Fibroblast of villous mesenchyme (primary cell): ENCODE measurements around the gene CFAP299. TPM values are rescaled to one million over a fixed set of nuclear protein-coding genes. Genes with fewer than 3 reads are reported as not detected.

ENCODE experiments used
- DNase-seq: peaks from one replicate; pipeline ENCODE4 v3.0.0-alpha.2; 2010; ENCODE audit warnings: low read depth
- H3K4me3 ChIP-seq: 2 replicates; pipeline ENCODE4 v1.5.1; 2011; ENCODE audit warnings: low read depth, mild to moderate bottlenecking, low read length
- total RNA-seq: library from RNA; depleted of rRNA; stranded (reverse); fragments of >200 nt; gene quantifications from 2 replicates; pipeline ENCODE4 v1.2.3, GENCODE V29; 2012
- TF ChIP-seq, protein P1 (sequence below): IDR thresholded peaks from 2 replicates; pipeline ENCODE4 v1.5.1; 2012; ENCODE audit warnings: low read depth, mild to moderate bottlenecking, low read length; ENCODE audit not compliant: insufficient read depth

Gene CFAP299
- total RNA-seq, 1 donor = 2.6 TPM

DNA sequence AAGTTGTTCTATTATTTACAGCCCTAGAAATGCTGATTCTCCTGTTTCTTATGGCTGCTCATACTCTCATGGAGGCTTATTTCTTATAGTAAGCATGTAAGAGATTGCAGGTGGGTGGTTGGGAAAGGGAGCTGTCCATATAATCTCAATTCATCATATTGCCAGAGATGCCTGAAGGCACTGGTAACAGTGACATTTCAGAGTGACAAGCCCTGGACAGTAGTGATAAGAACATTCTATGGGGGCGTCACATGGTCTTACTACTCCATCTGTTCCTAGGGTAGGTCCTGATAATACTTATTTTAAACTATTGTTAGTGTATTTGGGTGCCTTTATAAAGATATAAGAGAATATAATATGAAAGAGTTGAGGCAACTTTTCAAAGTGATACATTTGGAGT lies 171.5 kb downstream of the CFAP299 start:
- no peak for DNase-seq
- H3K4me3 ChIP-seq = no peak overlapping the region
- TF ChIP-seq, protein P1, sequence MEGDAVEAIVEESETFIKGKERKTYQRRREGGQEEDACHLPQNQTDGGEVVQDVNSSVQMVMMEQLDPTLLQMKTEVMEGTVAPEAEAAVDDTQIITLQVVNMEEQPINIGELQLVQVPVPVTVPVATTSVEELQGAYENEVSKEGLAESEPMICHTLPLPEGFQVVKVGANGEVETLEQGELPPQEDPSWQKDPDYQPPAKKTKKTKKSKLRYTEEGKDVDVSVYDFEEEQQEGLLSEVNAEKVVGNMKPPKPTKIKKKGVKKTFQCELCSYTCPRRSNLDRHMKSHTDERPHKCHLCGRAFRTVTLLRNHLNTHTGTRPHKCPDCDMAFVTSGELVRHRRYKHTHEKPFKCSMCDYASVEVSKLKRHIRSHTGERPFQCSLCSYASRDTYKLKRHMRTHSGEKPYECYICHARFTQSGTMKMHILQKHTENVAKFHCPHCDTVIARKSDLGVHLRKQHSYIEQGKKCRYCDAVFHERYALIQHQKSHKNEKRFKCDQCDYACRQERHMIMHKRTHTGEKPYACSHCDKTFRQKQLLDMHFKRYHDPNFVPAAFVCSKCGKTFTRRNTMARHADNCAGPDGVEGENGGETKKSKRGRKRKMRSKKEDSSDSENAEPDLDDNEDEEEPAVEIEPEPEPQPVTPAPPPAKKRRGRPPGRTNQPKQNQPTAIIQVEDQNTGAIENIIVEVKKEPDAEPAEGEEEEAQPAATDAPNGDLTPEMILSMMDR = no peak

DNA sequence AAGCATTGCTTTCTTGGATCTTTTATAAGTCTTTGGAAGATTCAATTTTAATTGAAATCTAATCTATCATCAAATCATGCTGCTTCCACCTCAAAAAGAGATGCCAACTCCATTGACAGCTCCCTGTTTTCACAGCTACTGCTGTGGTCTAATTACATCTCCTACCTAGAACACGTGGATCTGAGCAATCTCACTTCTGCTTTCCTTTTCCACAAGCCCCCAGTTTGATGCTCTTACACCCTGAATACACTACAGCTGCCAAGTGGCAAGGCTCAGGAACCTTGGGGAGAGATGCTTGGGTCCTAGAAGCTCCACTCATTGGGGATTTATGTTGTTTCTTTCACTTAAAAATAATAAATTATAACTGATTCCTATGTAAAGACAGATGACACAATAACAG lies 172.0 kb downstream of the CFAP299 start:
- DNase-seq = no peak

DNA sequence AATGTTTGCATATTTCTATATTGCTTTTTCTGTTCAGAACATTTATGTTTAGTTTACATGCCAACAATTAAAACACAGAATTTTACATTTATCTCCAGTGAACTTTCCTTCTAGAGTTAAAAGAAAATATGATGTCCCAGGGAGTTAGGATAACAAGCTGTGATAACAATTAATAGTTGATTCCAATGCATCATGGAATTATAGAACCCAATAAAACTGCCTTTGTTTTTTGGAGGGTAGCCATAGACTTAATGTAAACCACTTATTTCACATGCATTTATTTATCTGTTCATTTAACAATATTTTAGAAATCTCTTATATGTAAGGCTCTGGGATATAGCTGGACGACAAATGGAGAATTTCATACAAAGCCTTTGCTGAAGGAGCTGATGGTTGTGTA lies 180.0 kb downstream of the CFAP299 start:
- no peak overlapping the region for H3K4me3 ChIP-seq
- no peak for DNase-seq
- TF ChIP-seq, protein P1 = no peak

More for the DNA sequence above, 172.0 kb downstream of the CFAP299 start:
- TF ChIP-seq, protein P1 = no peak
- H3K4me3 ChIP-seq = no peak overlapping the region

- no peak for DNase-seq
- TF ChIP-seq, protein P1 = no peak
- H3K4me3 ChIP-seq = no peak overlapping the region
Observed at GRCh38 chr4:80521438-80521837, 185.9 kb downstream of the CFAP299 start.

DNA sequence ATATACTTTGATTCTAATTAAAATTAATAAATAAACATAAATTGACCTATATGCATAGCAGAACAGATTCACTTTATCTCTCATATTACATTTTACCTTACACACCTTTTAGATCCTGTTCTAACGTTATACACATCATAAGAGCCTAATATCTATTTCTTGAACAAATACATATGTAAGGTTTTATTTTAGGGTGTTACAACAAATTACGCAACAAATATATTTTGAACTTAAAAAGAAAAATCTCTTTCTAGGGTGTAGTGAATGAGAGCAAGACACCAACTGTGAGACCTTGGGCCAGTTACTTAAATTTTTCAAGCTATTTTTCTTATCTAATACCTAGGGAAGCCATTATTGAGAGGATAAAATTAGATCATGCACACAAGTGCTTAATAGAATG lies 191.2 kb downstream of the CFAP299 start:
- no peak overlapping the region for H3K4me3 ChIP-seq
- DNase-seq = no peak
- TF ChIP-seq, protein P1 = no peak

- peak; percentile 2 for DNase-seq
- TF ChIP-seq, protein P1 = no peak
- H3K4me3 ChIP-seq = no peak overlapping the region
Observed at GRCh38 chr4:80529026-80529425, 193.5 kb downstream of the CFAP299 start.

GRCh38 chr4:80532674-80533333 lies 197.3 kb downstream of the CFAP299 start:
- TF ChIP-seq, protein P1 = no peak
- DNase-seq = no peak
- no peak overlapping the region for H3K4me3 ChIP-seq
